Neural cell (in vitro differentiated cells): ENCODE data around the gene CPA2. TPM values are rescaled to one million over a fixed set of nuclear protein-coding genes. Genes with fewer than 3 reads are reported as not detected.

ENCODE experiments used
- H2AFZ ChIP-seq: fragments of 200-600, 300-800 bp; sonication (generic), shearing (Covaris generic); 2 replicates; pipeline ENCODE4 v1.6.0; 2014; ENCODE audit warnings: low read depth, mild to moderate bottlenecking, antibody characterized with exemption, low read length, moderate library complexity
- H3F3A ChIP-seq: fragments of 200-600 bp; shearing (Covaris generic); 2 replicates; pipeline ENCODE4 v1.6.1; 2016; ENCODE audit warnings: mild to moderate bottlenecking, moderate library complexity, mixed read lengths, antibody characterized with exemption, low read length; ENCODE audit not compliant: insufficient read depth, poor library complexity, severe bottlenecking
- H3K27ac ChIP-seq: fragments of 200-600, 300-800 bp; sonication (generic), shearing (Covaris generic); 2 replicates; pipeline ENCODE4 v1.5.1; 2014; ENCODE audit warnings: mild to moderate bottlenecking, low read length, moderate library complexity
- H3K27me3 ChIP-seq: fragments of 300-800, 200-600 bp; sonication (generic), shearing (Covaris generic); 2 replicates; pipeline ENCODE4 v1.6.0; 2014; ENCODE audit warnings: mild to moderate bottlenecking, low read depth, low read length, moderate library complexity; ENCODE audit not compliant: insufficient read depth
- H3K36me3 ChIP-seq: fragments of 300-800, 200-600 bp; sonication (generic), shearing (Covaris generic); 2 replicates; pipeline ENCODE4 v1.5.1; 2014; ENCODE audit warnings: mild to moderate bottlenecking, antibody characterized with exemption, low read length, moderate library complexity; ENCODE audit not compliant: insufficient read depth
- H3K4me2 ChIP-seq: fragments of 300-800, 200-600 bp; sonication (generic), shearing (Covaris generic); 2 replicates; pipeline ENCODE4 v1.6.0; 2014; ENCODE audit warnings: mild to moderate bottlenecking, low read length
- H3K4me3 ChIP-seq: fragments of 300-800, 200-600 bp; sonication (generic), shearing (Covaris generic); 2 replicates; pipeline ENCODE4 v1.5.1; 2014; ENCODE audit warnings: mild to moderate bottlenecking, low read length, moderate library complexity
- H3K79me2 ChIP-seq: fragments of 200-600 bp; shearing (Covaris generic); replicated peaks from 2 replicates; pipeline ENCODE4 v1.6.0; 2014; ENCODE audit warnings: mild to moderate bottlenecking, low read length, moderate library complexity; ENCODE audit not compliant: insufficient read depth
- H3K9ac ChIP-seq: fragments of 300-800, 200-600 bp; sonication (generic), shearing (Covaris generic); 2 replicates; pipeline ENCODE4 v1.6.1; 2016; ENCODE audit warnings: mild to moderate bottlenecking, low read length, mixed read lengths
- H3K9me2 ChIP-seq: fragments of 200-600 bp; shearing (Covaris generic); 2 replicates; pipeline ENCODE4 v1.6.1; 2016; ENCODE audit warnings: mild to moderate bottlenecking, low read length, mixed read lengths; ENCODE audit not compliant: insufficient read depth
- H3K9me3 ChIP-seq: fragments of 200-600, 300-800 bp; sonication (generic), shearing (Covaris generic); 2 replicates; pipeline ENCODE4 v1.6.1; 2016; ENCODE audit warnings: mild to moderate bottlenecking, mixed run types, low read length, moderate library complexity, mixed read lengths
- H4K20me1 ChIP-seq: fragments of 200-600 bp; shearing (Covaris generic); 2 replicates; pipeline ENCODE4 v1.6.1; 2016; ENCODE audit warnings: mild to moderate bottlenecking, mixed run types; ENCODE audit not compliant: insufficient read depth
- CTCF ChIP-seq: fragments of 450-650 bp; IDR thresholded peaks from 2 replicates; pipeline ENCODE4 v1.5.1; 2014; ENCODE audit warnings: antibody characterized with exemption, mild to moderate bottlenecking, moderate library complexity; ENCODE audit not compliant: poor library complexity, severe bottlenecking
- EP300 ChIP-seq: fragments of 450-650 bp; conservative IDR thresholded peaks from 2 replicates; pipeline ENCODE4 v1.6.1; 2014; ENCODE audit warnings: antibody characterized with exemption, mild to moderate bottlenecking, moderate library complexity; ENCODE audit not compliant: poor library complexity, severe bottlenecking
- EZH2 ChIP-seq: fragments of 200-600, 300-800 bp; shearing (Covaris generic), sonication (generic); IDR thresholded peaks from 2 replicates; pipeline ENCODE4 v1.6.1; 2014; ENCODE audit warnings: antibody characterized with exemption, low read length, borderline replicate concordance, mild to moderate bottlenecking; ENCODE audit not compliant: insufficient read depth, poor library complexity, severe bottlenecking
- MXI1 ChIP-seq: fragments of 450-650 bp; conservative IDR thresholded peaks from 2 replicates; pipeline ENCODE4 v1.6.1; 2014; ENCODE audit warnings: antibody characterized with exemption, mild to moderate bottlenecking; ENCODE audit not compliant: poor library complexity, severe bottlenecking
- POLR2AphosphoS5 ChIP-seq: IDR thresholded peaks from 2 replicates; pipeline ENCODE4 v1.6.1; 2012
- RAD21 ChIP-seq: fragments of 450-650 bp; conservative IDR thresholded peaks from 2 replicates; pipeline ENCODE4 v1.6.1; 2014; ENCODE audit warnings: antibody characterized with exemption, mild to moderate bottlenecking, moderate library complexity
- SMC3 ChIP-seq: fragments of 450-650 bp; conservative IDR thresholded peaks from 2 replicates; pipeline ENCODE4 v1.6.1; 2014; ENCODE audit warnings: antibody characterized with exemption, mild to moderate bottlenecking, moderate library complexity; ENCODE audit not compliant: poor library complexity
- TAF1 ChIP-seq: IDR thresholded peaks from 2 replicates; pipeline ENCODE4 v1.6.1; 2012; ENCODE audit warnings: low read depth
- polyA plus RNA-seq: library from polyadenylated mRNA; depleted of rRNA; stranded (reverse); fragments of >200 nt; gene quantifications from 2 replicates; pipeline ENCODE4 v1.2.3, GENCODE V29; 2014
- TF ChIP-seq, protein P1 (sequence below): IDR thresholded peaks from 2 replicates; pipeline ENCODE4 v1.6.1; 2012; ENCODE audit warnings: borderline replicate concordance

Gene CPA2
- polyA plus RNA-seq, 1 donor from 2014 or later, result 0.41 TPM

DNA sequence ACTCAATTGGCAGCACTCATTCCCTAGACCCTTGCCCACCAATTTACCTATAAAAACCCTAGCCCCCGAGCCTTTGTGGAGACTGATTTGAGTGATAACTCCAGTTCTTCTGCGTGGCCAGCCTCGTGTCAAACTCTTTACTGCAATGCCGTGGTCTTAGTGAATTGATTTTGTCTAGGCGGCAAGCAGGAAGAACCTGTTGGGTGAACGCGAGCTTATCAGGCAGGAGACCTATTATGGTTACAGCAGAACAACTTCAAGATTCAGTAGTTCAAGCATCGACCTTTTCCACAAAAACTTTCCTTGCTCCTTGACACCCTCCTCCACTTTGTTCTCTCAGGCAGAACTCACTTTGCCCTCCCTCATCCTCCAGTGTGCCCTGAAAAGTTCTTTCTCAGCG is 46.8 kb upstream of the CPA2 start:
- Histone ChIP-seq H3K4me3 (no peak overlapping the region), H3K9ac (no peak overlapping the region), H2AFZ (no peak overlapping the region), H3K9me3 (no peaks in the 10 kb centered on the region), H3K9me2 (no peaks in the 10 kb centered on the region), H3K27ac (no peak overlapping the region), H3K79me2 (no peaks in the 10 kb centered on the region), H3K4me2 (no peak overlapping the region), H3K27me3 (no peaks in the 10 kb centered on the region), H4K20me1 (no peaks in the 10 kb centered on the region), H3K36me3 (no peaks in the 10 kb centered on the region), H3F3A (no peaks in the 10 kb centered on the region)
- TF ChIP-seq CTCF, result no peak
- no peak for TF ChIP-seq SMC3
- TF ChIP-seq POLR2AphosphoS5, result no peak
- TF ChIP-seq MXI1, result no peak
- no peak for TF ChIP-seq RAD21
- TF ChIP-seq EZH2, result no peak
- no peak for TF ChIP-seq EP300
- TF ChIP-seq, protein P1, sequence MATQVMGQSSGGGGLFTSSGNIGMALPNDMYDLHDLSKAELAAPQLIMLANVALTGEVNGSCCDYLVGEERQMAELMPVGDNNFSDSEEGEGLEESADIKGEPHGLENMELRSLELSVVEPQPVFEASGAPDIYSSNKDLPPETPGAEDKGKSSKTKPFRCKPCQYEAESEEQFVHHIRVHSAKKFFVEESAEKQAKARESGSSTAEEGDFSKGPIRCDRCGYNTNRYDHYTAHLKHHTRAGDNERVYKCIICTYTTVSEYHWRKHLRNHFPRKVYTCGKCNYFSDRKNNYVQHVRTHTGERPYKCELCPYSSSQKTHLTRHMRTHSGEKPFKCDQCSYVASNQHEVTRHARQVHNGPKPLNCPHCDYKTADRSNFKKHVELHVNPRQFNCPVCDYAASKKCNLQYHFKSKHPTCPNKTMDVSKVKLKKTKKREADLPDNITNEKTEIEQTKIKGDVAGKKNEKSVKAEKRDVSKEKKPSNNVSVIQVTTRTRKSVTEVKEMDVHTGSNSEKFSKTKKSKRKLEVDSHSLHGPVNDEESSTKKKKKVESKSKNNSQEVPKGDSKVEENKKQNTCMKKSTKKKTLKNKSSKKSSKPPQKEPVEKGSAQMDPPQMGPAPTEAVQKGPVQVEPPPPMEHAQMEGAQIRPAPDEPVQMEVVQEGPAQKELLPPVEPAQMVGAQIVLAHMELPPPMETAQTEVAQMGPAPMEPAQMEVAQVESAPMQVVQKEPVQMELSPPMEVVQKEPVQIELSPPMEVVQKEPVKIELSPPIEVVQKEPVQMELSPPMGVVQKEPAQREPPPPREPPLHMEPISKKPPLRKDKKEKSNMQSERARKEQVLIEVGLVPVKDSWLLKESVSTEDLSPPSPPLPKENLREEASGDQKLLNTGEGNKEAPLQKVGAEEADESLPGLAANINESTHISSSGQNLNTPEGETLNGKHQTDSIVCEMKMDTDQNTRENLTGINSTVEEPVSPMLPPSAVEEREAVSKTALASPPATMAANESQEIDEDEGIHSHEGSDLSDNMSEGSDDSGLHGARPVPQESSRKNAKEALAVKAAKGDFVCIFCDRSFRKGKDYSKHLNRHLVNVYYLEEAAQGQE, result no peak
- no peak for TF ChIP-seq TAF1

DNA sequence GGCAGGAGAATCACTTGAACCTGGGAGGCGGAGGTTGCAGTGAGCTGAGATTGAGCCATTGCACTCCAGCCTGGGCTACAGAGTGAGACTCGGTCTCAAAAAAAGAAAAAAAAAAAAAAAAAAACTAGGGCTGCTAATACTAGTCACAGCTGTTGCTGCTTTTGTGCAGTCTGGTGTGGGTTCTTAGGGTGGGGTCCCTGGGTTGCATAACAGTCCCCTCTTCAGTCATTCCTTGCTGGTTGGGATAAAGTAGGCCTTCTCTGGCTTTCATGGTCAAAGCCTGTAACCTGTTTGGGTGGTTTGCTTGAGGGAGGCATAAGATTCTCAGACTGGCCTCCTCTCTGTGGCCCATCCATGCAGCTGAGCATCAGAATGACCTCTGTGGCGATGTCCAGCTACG is 44.9 kb upstream of the CPA2 start:
- Histone ChIP-seq H3K4me3 (no peak overlapping the region), H3F3A (no peaks in the 10 kb centered on the region), H3K9me2 (no peaks in the 10 kb centered on the region), H2AFZ (no peak overlapping the region), H3K79me2 (no peaks in the 10 kb centered on the region), H3K9ac (no peak overlapping the region), H3K9me3 (no peaks in the 10 kb centered on the region), H4K20me1 (no peaks in the 10 kb centered on the region), H3K4me2 (no peak overlapping the region), H3K36me3 (no peaks in the 10 kb centered on the region), H3K27me3 (no peaks in the 10 kb centered on the region), H3K27ac (no peak overlapping the region)
- no peak for TF ChIP-seq CTCF
